DOHH2 (cell line): ENCODE data around the gene SLC7A6.

Experiments
- H3F3A ChIP-seq: fragments of 200-600 bp; sonication (generic), shearing (Covaris generic); 2 replicates; pipeline ENCODE4 v1.6.0; 2016; ENCODE audit warnings: antibody characterized with exemption, mild to moderate bottlenecking; ENCODE audit not compliant: control insufficient read depth, insufficient read depth
- H3K27ac ChIP-seq: fragments of 200-600 bp; sonication (generic); 2 replicates; pipeline ENCODE4 v1.5.1; 2014; ENCODE audit warnings: low read depth, mild to moderate bottlenecking, low read length, moderate library complexity
- H3K27me3 ChIP-seq: fragments of 200-600 bp; sonication (generic); 2 replicates; pipeline ENCODE4 v1.6.1; 2014; ENCODE audit warnings: mild to moderate bottlenecking, low read length, mixed read lengths; ENCODE audit not compliant: control insufficient read depth
- H3K36me3 ChIP-seq: fragments of 200-600 bp; sonication (generic); 2 replicates; pipeline ENCODE4 v1.6.1; 2014; ENCODE audit warnings: mild to moderate bottlenecking, low read length, moderate library complexity, mixed read lengths; ENCODE audit not compliant: control insufficient read depth
- H3K4me1 ChIP-seq: fragments of 200-600 bp; sonication (generic); 2 replicates; pipeline ENCODE4 v1.6.1; 2014; ENCODE audit warnings: mild to moderate bottlenecking, low read length, mixed read lengths; ENCODE audit not compliant: control insufficient read depth
- H3K4me2 ChIP-seq: fragments of 200-600 bp; sonication (generic); 2 replicates; pipeline ENCODE4 v1.6.0; 2014; ENCODE audit warnings: mild to moderate bottlenecking, low read length, moderate library complexity
- H3K4me3 ChIP-seq: fragments of 200-600 bp; sonication (generic); 2 replicates; pipeline ENCODE4 v1.5.1; 2014; ENCODE audit warnings: mild to moderate bottlenecking, low read length, mixed read lengths
- H3K79me2 ChIP-seq: fragments of 200-600 bp; sonication (generic); 2 replicates; pipeline ENCODE4 v1.6.1; 2014; ENCODE audit warnings: mild to moderate bottlenecking, low read length, mixed read lengths; ENCODE audit not compliant: control insufficient read depth
- H3K9me2 ChIP-seq: fragments of 200-600 bp; sonication (generic); replicated peaks from 2 replicates; pipeline ENCODE4 v1.6.1; 2014; ENCODE audit warnings: mild to moderate bottlenecking, low read length, mixed read lengths; ENCODE audit not compliant: control insufficient read depth
- H3K9me3 ChIP-seq: fragments of 200-600 bp; sonication (generic); 2 replicates; pipeline ENCODE4 v1.6.1; 2014; ENCODE audit warnings: antibody characterized with exemption, low read length, mixed read lengths; ENCODE audit not compliant: control insufficient read depth, insufficient read depth
- H4K20me1 ChIP-seq: fragments of 200-600 bp; sonication (generic); 2 replicates; pipeline ENCODE4 v1.6.0; 2014; ENCODE audit warnings: low read depth, mild to moderate bottlenecking, antibody characterized with exemption, low read length, moderate library complexity; ENCODE audit not compliant: control insufficient read depth, insufficient read depth
- EZH2phosphoT487 ChIP-seq: fragments of 200-600 bp; sonication (generic); IDR thresholded peaks from 2 replicates; pipeline ENCODE4 v1.6.1; 2017; ENCODE audit warnings: borderline replicate concordance, mild to moderate bottlenecking, antibody characterized with exemption, low read length, moderate library complexity, mixed read lengths
- TF ChIP-seq, protein P1 (sequence below): fragments of 200-600 bp; sonication (generic); IDR thresholded peaks from one replicate; pipeline ENCODE4 v1.5.1; 2014; ENCODE audit warnings: antibody characterized with exemption, mild to moderate bottlenecking, low read depth, low read length; ENCODE audit not compliant: poor library complexity, severe bottlenecking

The SLC7A6 gene

DNA sequence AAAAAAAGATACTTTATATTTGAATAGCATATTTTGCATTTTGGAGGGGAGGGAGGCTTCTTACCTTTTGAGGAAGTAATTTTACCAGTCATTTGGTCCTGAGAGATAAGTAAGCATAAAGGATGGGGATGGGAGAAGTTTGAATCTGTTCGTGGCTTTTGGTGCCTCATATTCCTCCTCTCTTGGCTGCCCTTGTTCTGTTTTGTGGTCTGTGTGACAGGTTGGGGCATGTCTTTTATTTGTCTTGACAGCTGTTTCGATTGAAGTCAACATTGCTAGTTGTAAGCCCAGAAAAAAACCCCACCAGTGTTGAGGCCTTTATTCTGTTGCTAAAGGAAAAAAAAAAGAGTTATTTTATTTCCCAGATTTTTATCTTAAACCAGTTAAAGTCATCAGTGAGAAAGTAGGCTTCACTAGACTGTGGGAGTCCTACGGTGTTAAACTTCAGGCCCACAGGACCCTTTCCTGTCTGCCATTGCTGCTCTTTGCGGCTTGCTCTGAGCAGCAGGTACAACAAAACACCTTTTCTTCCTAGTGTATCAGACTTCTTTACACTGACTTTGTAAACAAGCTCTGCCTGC, 11.4 kb downstream of the SLC7A6 start:
- peaks cover 11% of the 10 kb centered on the region; the same call in 1 of the 2 replicates for H3F3A ChIP-seq
- peak overlapping the region; percentile 57 for H3K27ac ChIP-seq
- no peaks in the 10 kb centered on the region for H3K9me3 ChIP-seq
- no peaks in the 10 kb centered on the region for H3K27me3 ChIP-seq
- H4K20me1 ChIP-seq: no peaks in the 10 kb centered on the region
- H3K4me3 ChIP-seq: no peak overlapping the region
- H3K4me1 ChIP-seq: peaks cover 64% of the 10 kb centered on the region
- H3K36me3 ChIP-seq: peaks cover 59% of the 10 kb centered on the region
- peak overlapping the region; percentile 39 for H3K4me2 ChIP-seq
- H3K79me2 ChIP-seq: peaks cover 74% of the 10 kb centered on the region
- no peaks in the 10 kb centered on the region for H3K9me2 ChIP-seq
- no peak for TF ChIP-seq EZH2phosphoT487
- TF ChIP-seq, protein P1, sequence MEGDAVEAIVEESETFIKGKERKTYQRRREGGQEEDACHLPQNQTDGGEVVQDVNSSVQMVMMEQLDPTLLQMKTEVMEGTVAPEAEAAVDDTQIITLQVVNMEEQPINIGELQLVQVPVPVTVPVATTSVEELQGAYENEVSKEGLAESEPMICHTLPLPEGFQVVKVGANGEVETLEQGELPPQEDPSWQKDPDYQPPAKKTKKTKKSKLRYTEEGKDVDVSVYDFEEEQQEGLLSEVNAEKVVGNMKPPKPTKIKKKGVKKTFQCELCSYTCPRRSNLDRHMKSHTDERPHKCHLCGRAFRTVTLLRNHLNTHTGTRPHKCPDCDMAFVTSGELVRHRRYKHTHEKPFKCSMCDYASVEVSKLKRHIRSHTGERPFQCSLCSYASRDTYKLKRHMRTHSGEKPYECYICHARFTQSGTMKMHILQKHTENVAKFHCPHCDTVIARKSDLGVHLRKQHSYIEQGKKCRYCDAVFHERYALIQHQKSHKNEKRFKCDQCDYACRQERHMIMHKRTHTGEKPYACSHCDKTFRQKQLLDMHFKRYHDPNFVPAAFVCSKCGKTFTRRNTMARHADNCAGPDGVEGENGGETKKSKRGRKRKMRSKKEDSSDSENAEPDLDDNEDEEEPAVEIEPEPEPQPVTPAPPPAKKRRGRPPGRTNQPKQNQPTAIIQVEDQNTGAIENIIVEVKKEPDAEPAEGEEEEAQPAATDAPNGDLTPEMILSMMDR: no peak

DNA sequence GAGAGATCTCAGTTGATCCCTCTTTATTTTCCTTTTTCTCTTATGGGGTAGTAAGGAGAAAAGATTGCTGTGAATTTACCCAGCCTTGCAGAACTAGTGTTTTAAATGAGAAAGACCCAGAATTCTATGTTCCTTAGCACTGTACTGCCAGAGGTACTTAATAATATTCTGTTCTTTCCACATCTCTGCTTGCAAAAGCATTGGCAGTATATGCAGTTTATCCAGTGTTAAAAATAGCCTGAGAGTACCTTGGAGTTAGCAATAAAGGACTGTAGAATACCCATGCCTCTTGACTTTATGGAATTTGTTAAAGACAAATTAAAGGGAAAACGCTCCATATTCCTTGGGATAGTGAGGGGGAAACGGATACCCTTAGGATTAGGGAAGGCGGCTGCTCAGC, 11.9 kb downstream of the SLC7A6 start:
- H3K4me2 ChIP-seq: peak overlapping the region; percentile 39; the same call in 1 of the 2 replicates
- H3K36me3 ChIP-seq: peaks cover 58% of the 10 kb centered on the region
- peak overlapping the region; percentile 57 for H3K27ac ChIP-seq
- H3K4me3 ChIP-seq: no peak overlapping the region
- H4K20me1 ChIP-seq: no peaks in the 10 kb centered on the region
- H3K27me3 ChIP-seq: no peaks in the 10 kb centered on the region
- peaks cover 11% of the 10 kb centered on the region; the same call in 1 of the 2 replicates for H3F3A ChIP-seq
- no peaks in the 10 kb centered on the region for H3K9me3 ChIP-seq
- H3K79me2 ChIP-seq: peaks cover 74% of the 10 kb centered on the region
- no peaks in the 10 kb centered on the region for H3K9me2 ChIP-seq
- H3K4me1 ChIP-seq: peaks cover 68% of the 10 kb centered on the region
- TF ChIP-seq EZH2phosphoT487: no peak
- TF ChIP-seq, protein P1: no peak

DNA sequence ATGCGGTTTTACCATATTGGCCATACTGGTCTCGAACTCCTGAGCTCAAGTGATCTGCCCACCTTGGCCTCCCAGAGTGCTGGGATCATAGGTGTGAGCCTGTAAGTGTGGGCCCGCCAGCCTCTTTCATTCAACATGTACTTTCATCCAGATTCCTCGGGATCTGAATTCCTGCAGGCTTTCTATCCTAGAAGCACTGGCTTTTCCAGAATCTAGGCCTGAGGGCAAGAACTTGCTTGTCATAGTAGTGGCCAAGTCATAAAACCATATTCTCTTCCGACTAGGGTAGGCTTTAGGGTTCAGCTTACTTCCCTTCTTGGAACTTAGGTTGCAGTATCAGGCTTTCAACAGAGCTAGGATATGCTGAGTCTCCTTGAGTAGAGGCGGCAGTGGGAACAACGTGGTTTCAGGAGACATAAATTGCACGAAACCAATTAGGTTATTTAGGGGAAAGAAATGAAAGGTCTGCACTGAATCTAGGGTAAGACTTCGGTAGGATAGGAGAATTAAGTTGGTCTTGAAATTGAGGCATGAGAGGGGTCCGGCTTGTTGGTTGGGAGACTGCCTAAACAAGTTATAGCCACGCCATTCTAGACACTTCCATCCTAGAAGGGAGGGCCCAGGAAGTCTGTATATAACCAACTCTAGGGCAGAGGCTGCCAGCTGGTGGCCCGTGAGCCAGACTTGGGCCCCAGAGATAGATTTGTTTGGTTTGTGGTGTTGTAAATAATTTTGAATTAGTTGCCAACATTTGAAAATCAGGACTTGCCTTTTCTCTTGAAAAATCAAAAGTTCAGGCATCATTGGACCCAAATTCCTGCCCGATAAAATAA, 15.6 kb downstream of the SLC7A6 start:
- Histone ChIP-seq H3K36me3 (peaks cover 57% of the 10 kb centered on the region), H3K4me3 (peak overlapping the region; percentile 22), H3F3A (peaks cover 32% of the 10 kb centered on the region), H3K4me2 (peak overlapping the region; percentile 82), H3K4me1 (peaks cover 68% of the 10 kb centered on the region), H3K27me3 (no peaks in the 10 kb centered on the region), H3K9me2 (no peaks in the 10 kb centered on the region), H3K9me3 (no peaks in the 10 kb centered on the region), H3K79me2 (peaks cover 66% of the 10 kb centered on the region), H4K20me1 (no peaks in the 10 kb centered on the region), H3K27ac (peak overlapping the region; percentile 93)
- TF ChIP-seq, protein P1: no peak
- TF ChIP-seq EZH2phosphoT487: no peak
